Activated CD4-positive, alpha-beta memory T cell treated with anti-CD3 and anti-CD28 coated beads, Interleukin-2, amount 10 ng/mL, durations not matched to agents 7 days and 5 days (primary cell): ENCODE measurements around the gene SLC35D2. TPM values are rescaled to one million over a fixed set of nuclear protein-coding genes. Genes with fewer than 3 reads are reported as not detected.
"Not testable (repeated sequence)": the region's sequence is repeated elsewhere in the genome, so short reads cannot be mapped to it uniquely, and the experiment has no call there.

Source experiments
- CTCF ChIA-PET: fragments of 350-600 bp; sonication (Branson Sonifier 250); formaldehyde crosslinking; loops from one replicate; lab custom pipeline; 2021; ENCODE audit warnings: antibody characterized with exemption, inconsistent platforms; lab: Charles Lee
- POLR2A ChIA-PET: fragments of 350-600 bp; sonication (Branson Sonifier 250); formaldehyde crosslinking; loops from one replicate; lab custom pipeline; 2021; ENCODE audit warnings: antibody characterized with exemption; lab: Charles Lee
- DNase-seq: peaks from one replicate; pipeline ENCODE4 v3.0.0-alpha.2; 2020
- H3K27ac Mint-ChIP-seq: one replicate; pipeline ENCODE4 v1.8.0; 2021; ENCODE audit warnings: mild to moderate bottlenecking, mixed read lengths
- H3K27me3 Mint-ChIP-seq: one replicate; pipeline ENCODE4 v1.8.0; 2021; ENCODE audit warnings: mixed read lengths
- H3K36me3 Mint-ChIP-seq: one replicate; pipeline ENCODE4 v1.8.0; 2021; ENCODE audit warnings: low read depth, mixed read lengths
- H3K4me1 Mint-ChIP-seq: one replicate; pipeline ENCODE4 v1.8.0; 2021; ENCODE audit warnings: mixed read lengths
- H3K4me3 Mint-ChIP-seq: one replicate; pipeline ENCODE4 v1.8.0; 2021; ENCODE audit warnings: mild to moderate bottlenecking, mixed read lengths
- H3K9me3 Mint-ChIP-seq: one replicate; pipeline ENCODE4 v1.8.0; 2021; ENCODE audit warnings: mixed read lengths
- total RNA-seq, 2 experiments: library from RNA; stranded (reverse); gene quantifications; one replicate each; pipeline ENCODE4 v1.2.3, GENCODE V29; 2021

Gene SLC35D2
- total RNA-seq, 2 experiments from 2014 or later = 14.7 to 15.1 TPM

DNA sequence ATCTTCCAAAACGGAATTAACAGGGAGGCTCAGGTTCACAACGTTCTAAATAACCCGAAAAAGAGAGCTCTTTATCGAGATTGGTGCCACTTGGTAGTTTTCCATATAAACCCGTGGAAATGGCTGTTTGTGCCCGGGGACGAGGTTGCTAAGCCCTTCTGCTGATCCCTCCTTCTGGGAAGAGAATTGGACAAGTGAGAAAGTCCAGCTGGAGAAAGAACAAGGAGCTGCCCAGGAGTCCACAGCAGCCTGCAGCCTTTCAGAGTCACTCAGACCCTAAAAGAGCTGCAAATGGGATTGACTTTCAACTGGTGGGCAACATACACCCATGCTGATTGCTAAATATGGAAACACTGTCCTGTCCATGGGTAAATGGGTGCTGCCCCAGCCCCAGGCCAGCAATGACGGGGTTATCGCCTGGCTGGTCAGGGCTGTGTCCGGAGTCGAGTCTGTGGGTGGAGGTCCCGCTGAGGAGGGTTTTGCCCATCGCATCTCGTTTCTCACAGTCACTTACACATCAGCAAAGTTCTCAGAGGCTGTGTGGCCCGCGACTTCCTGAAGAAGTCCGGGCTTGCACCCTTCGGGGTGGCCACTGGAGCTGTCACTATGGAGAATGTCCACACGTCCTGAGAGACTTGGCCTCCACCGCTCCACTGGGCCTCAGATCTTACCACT is 40.8 kb downstream of the SLC35D2 start:
- no peaks in the 10 kb centered on the region for H3K9me3 Mint-ChIP-seq
- DNase-seq = no peak
- ChIA-PET CTCF (interaction anchor here (1.3 kb wide), 1 partner anchor 26 kb away, joined by 4 read pairs; no protein-coding TSS in a partner anchor), POLR2A (no interaction called here)
- H3K36me3 Mint-ChIP-seq = no peaks in the 10 kb centered on the region
- no peaks in the 10 kb centered on the region for H3K27me3 Mint-ChIP-seq
- no peak overlapping the region for H3K4me3 Mint-ChIP-seq
- peaks cover 5% of the 10 kb centered on the region for H3K4me1 Mint-ChIP-seq
- no peak overlapping the region for H3K27ac Mint-ChIP-seq

DNA sequence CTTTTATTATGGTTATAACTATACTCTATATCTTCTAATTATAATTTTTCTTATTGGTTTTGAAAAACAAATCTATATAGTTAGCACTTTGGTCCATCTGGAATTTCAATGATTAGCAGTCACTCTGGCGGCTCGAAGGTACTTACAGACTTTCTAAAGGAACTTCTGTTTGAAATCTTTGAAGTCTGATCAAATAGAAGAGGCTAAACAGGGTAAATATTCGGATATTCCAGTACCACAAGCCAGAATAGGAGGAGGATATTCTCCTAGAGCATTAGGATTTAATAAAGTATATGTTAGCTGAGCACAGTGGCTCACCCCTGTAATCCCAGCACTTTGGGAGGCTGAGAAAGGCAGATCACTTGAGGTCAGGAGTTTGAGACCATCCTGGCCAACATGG is 42.8 kb downstream of the SLC35D2 start:
- Mint-ChIP-seq H3K27me3 (no peaks in the 10 kb centered on the region), H3K4me3 (no peak overlapping the region), H3K4me1 (peaks cover 5% of the 10 kb centered on the region), H3K36me3 (no peaks in the 10 kb centered on the region), H3K9me3 (no peaks in the 10 kb centered on the region), H3K27ac (no peak overlapping the region)
- ChIA-PET POLR2A (no interaction called here), CTCF (no interaction called here)
- no peak for DNase-seq

DNA sequence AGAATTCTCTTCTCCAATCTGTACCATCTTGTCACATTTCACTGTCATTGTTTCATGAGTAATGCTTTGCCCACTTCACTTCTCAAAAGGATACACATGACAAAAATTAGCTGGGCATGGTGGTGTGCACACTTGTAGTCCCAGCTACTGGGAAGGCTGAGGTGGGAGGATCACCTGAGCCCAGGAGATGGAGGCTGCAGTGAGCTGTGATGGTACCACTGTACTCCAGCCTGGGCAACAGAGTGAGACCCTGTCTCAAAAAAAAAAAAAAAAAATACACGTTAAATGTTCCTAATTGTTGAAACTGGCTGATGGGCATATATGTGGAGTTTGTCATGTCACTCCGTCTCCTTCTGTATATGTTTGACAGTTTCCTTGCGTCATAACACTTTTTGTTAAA is 45.2 kb downstream of the SLC35D2 start:
- Mint-ChIP-seq H3K9me3 (no peaks in the 10 kb centered on the region), H3K27me3 (no peaks in the 10 kb centered on the region), H3K36me3 (no peaks in the 10 kb centered on the region), H3K27ac (no peak overlapping the region), H3K4me3 (no peak overlapping the region), H3K4me1 (peaks cover 5% of the 10 kb centered on the region)
- POLR2A ChIA-PET = no interaction called here
- no peak for DNase-seq
- CTCF ChIA-PET = no interaction called here

DNA sequence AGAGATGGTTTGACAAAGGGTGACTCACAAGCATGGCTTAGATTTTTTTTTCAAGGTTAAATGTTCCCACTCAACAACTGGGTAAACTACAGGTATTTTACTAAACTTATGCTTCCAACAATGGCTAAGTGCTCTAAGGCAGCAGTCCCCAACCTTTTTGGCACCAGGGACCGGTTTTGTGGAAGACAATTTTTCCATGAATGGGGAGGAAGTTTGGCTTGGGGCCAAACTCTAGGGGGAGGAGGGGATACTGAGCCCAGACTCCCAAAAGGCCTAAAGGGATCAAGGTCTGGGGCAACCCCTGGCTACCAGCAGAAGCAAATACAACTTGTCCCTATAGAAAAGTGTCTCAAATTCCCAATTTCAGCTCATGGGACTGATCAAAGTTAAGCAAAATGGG is 49.6 kb downstream of the SLC35D2 start:
- Mint-ChIP-seq H3K4me3 (no peak overlapping the region), H3K4me1 (no peaks in the 10 kb centered on the region), H3K9me3 (no peaks in the 10 kb centered on the region), H3K36me3 (no peaks in the 10 kb centered on the region), H3K27me3 (no peaks in the 10 kb centered on the region), H3K27ac (no peak overlapping the region)
- POLR2A ChIA-PET = no interaction called here
- DNase-seq = no peak
- CTCF ChIA-PET = no interaction called here

DNA sequence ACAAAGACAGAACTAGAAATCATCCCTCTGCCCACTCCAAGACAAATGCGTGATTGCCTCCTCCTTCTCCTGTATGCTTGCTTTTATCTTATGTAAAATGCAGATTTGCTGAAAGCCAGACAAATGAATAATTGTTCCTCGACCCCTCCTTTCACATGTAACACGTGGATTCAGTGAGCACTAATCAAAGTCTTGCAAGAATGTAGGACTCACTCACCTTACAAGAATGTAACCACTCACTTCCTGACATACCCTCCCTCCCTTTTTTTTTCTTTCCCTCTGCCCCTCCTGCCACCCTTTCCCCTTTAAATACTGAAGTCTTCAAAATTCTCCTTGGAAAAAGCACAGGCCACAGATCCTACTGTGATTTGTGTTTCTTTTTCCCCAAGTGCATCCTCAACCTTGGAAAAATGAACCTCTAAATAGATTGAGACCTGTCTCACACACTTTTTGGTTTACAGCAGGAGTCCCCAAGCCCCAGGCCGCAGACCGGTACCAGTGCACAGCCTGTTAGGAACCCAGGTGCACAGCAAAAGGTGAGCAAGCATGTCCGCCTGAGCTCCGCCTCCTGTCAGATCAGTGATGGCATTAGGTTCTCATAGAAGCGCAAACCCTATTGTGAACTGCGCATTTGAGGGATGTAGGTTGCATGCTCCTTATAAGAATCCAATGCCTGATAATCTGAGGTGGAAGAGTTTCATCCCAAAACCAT is 52.1 kb downstream of the SLC35D2 start:
- no peaks in the 10 kb centered on the region for H3K36me3 Mint-ChIP-seq
- ChIA-PET POLR2A (no interaction called here), CTCF (no interaction called here)

DNA sequence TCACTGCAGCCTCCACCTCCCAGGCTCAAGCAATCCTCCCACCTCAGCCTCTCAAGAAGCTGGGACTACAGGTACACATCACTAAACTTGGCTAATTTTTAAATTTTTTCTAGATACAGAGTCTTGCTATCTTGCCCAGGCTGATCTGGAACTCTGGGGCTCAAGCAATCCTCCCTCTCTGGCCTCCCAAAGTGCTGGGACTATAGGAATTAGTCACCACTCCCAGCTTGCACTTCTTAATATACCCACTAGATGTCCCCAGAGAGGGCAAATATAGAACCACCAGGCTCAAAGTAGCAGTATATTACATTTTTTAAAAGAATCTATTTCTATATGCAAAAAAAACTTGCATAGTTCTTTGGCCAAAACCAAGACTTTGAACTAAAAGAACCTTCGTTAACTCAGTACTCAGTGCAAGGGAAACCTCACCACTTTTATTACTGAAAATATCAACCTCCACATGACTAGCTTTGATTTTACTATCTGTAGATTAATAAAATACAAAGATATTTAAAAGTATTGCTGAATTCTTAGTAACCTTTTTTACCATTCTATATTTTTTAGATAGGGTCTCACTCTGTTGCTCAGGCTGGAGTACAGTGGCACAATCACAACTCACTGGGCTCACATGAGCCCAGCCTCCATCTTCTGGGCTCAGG is 55.7 kb downstream of the SLC35D2 start:
- no peak overlapping the region for H3K27ac Mint-ChIP-seq
- POLR2A ChIA-PET = interaction anchor here (0.6 to 1.0 kb wide), 2 partner anchors 91 to 623 kb away, joined by 3 read pairs; no protein-coding TSS in a partner anchor
- no peak overlapping the region for H3K4me3 Mint-ChIP-seq

More for the DNA sequence above, 52.1 kb downstream of the SLC35D2 start:
- no peaks in the 10 kb centered on the region for H3K27me3 Mint-ChIP-seq
- DNase-seq = no peak
- no peak overlapping the region for H3K27ac Mint-ChIP-seq
- H3K4me3 Mint-ChIP-seq = no peak overlapping the region
- H3K9me3 Mint-ChIP-seq = no peaks in the 10 kb centered on the region
- H3K4me1 Mint-ChIP-seq = no peaks in the 10 kb centered on the region

DNA sequence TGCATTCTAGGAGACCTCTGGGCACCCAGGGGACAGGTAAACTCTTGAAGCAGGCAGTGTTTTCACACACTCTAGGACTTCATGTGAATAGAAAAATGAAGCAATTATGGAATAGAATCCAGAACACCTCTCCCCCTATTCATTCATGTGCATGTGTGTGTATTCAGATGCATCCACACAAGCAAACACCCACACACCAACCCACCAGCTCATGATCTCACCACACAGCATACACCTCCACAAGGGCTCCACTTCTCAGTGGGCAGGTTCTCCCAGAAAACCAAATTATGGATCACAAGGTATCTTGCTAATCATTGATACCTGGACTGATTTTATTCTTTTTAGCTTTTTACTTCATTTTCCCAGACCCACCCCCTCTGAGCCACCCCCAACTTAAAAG is 60.3 kb downstream of the SLC35D2 start:
- ChIA-PET CTCF (interaction anchor here (1.0 kb wide), 1 partner anchor 343 kb away, joined by 4 read pairs; no protein-coding TSS in a partner anchor), POLR2A (no interaction called here)
- no peaks in the 10 kb centered on the region for H3K36me3 Mint-ChIP-seq
- no peak overlapping the region for H3K4me3 Mint-ChIP-seq
- H3K27me3 Mint-ChIP-seq = no peaks in the 10 kb centered on the region
- H3K27ac Mint-ChIP-seq = no peak overlapping the region
- DNase-seq = no peak
- no peaks in the 10 kb centered on the region for H3K4me1 Mint-ChIP-seq
- no peaks in the 10 kb centered on the region for H3K9me3 Mint-ChIP-seq

More for the DNA sequence above, 55.7 kb downstream of the SLC35D2 start:
- CTCF ChIA-PET = interaction anchor here (0.6 to 3.9 kb wide), 16 partner anchors 8 to 339 kb away, joined by 3 to 20 read pairs (median 4); partner anchors contain the start of gene PRXL2C
- H3K27me3 Mint-ChIP-seq = no peaks in the 10 kb centered on the region
- H3K36me3 Mint-ChIP-seq = no peaks in the 10 kb centered on the region
- no peaks in the 10 kb centered on the region for H3K9me3 Mint-ChIP-seq
- no peaks in the 10 kb centered on the region for H3K4me1 Mint-ChIP-seq
- peak; percentile 31 for DNase-seq

DNA sequence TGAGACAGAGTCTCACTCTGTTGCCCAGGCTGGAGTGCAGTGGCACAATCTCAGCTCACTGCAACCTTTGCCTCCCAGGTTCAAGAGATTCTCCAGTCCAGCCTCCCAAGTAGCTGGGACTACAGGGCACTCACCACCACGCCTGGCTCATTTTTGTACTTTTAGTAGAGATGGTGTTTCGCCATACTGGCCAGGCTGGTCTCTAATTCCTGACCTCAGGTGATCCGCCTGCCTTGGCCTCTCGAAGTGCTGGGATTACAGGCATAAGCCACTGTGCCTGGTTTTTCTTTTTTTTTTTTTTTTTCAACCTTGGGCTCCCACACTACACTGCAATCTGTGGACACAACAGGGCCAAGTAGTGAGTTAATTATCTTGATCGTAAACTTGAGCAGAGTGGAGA is 60.8 kb downstream of the SLC35D2 start:
- DNase-seq, H3K36me3 Mint-ChIP-seq, H3K9me3 Mint-ChIP-seq, H3K27ac Mint-ChIP-seq, H3K4me3 Mint-ChIP-seq, POLR2A ChIA-PET, H3K27me3 Mint-ChIP-seq, H3K4me1 Mint-ChIP-seq: not testable (repeated sequence)
- CTCF ChIA-PET = interaction anchor here (1.0 kb wide), 1 partner anchor 344 kb away, joined by 4 read pairs; no protein-coding TSS in a partner anchor

DNA sequence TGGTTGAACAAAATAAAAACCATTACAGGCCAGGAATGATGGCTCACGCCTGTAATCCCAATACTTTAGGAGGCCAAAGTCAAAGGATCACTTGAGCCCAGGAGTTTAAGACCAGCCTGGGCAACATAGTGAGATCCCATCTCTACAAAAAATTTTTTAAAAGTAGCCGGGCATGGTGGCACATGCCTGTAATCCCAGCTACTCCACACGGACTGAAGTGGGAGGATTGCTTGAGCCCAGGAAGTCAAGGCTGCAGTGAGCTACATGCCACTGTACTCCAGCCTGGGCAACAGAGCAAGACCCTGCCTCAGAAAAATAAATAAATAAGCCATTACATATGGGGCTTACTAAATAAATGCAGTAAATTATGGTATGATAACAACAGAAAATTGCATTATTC is 61.3 kb downstream of the SLC35D2 start:
- H3K4me3 Mint-ChIP-seq, H3K36me3 Mint-ChIP-seq, H3K4me1 Mint-ChIP-seq, H3K27ac Mint-ChIP-seq, DNase-seq, POLR2A ChIA-PET, H3K27me3 Mint-ChIP-seq, H3K9me3 Mint-ChIP-seq: not testable (repeated sequence)
- CTCF ChIA-PET = interaction anchor here (1.0 kb wide), 1 partner anchor 344 kb away, joined by 4 read pairs; no protein-coding TSS in a partner anchor

DNA sequence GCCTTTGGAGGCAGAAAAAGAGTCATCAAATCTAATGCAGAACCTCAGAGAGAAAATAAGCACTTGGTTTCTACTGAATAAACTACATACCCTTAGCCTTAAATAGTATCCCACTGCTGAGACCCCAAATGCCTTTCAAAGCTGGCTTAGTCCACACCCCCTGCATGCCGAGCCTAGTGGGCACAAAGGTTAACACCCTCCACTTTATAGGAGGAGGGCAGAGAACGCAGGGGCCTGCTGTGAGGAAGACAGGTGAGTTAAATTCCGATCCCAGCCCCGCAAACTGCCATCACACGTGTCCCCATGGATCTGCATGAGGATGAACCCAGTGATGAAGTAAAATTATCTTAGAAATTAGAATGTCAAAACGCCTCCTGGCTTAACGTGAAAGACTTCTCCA is 62.0 kb downstream of the SLC35D2 start:
- Mint-ChIP-seq H3K27ac (no peak overlapping the region), H3K4me1 (no peaks in the 10 kb centered on the region), H3K4me3 (no peak overlapping the region), H3K9me3 (no peaks in the 10 kb centered on the region), H3K36me3 (no peaks in the 10 kb centered on the region), H3K27me3 (peaks cover 2% of the 10 kb centered on the region)
- POLR2A ChIA-PET = no interaction called here
- no peak for DNase-seq
- CTCF ChIA-PET = interaction anchor here (2.3 kb wide), 1 partner anchor 89 kb away, joined by 8 read pairs; no protein-coding TSS in a partner anchor

DNA sequence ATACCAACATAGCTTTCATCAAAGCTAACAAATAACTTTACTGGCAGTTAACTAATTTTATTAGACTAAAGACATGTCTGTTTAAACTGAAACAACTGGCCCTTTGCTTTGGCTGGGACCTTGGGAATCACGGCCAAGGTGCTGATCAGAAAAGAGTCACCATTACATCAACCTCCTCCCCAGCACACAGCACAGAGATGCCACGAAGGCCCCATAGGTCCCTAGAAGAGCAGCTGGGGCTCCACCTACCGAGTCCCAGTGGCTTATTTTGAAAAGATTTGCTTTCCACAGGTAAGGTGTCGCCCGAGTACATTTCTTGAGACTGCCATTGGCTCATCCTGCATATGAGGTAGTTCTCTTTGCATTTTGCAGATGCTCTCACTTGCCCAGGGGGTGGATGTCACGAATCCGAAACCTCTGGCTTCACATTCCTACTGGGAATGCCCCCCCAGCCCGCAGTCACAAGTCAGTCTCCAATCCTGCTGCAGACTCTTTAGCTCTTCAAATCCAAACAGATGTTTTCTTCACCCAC is 62.7 kb downstream of the SLC35D2 start:
- Mint-ChIP-seq H3K27me3 (peaks cover 2% of the 10 kb centered on the region), H3K9me3 (no peaks in the 10 kb centered on the region), H3K36me3 (no peaks in the 10 kb centered on the region), H3K27ac (no peak overlapping the region), H3K4me3 (no peak overlapping the region), H3K4me1 (no peaks in the 10 kb centered on the region)
- DNase-seq = no peak
- ChIA-PET CTCF (interaction anchor here (2.3 kb wide), 1 partner anchor 89 kb away, joined by 8 read pairs; no protein-coding TSS in a partner anchor), POLR2A (no interaction called here)

DNA sequence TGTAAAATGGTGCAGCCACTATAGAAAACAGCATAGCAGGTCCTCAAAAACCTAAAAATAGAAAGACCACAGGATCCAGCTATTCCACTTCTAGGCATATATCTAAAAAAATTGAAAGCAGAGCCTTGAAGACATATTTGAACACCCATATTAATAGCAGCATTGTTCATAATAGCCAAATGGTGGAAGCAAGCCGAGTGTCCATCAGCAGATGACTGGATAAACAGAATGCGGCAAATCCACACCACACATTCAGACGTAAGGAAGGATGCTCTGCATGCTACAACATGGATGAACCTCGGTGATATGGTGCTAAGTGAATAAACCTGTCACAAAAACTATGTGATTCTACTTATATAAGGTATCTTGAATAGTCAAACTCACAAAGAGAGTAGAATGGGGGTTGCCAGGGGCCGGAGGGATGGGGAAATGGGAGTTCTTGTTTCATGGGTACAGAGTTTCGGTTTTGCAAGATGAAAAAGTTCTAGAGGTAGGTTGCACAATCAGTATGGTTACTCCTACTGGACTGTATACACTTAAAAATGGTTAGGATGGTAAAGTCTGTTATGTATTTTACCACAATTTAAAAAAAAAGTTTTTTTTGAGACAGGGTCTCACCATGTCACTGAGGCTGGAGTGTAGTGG is 64.5 kb downstream of the SLC35D2 start:
- no peak overlapping the region for H3K27ac Mint-ChIP-seq
- CTCF ChIA-PET = no interaction called here
- H3K4me1 Mint-ChIP-seq = no peaks in the 10 kb centered on the region
- H3K27me3 Mint-ChIP-seq = peaks cover 2% of the 10 kb centered on the region
- no peak overlapping the region for H3K4me3 Mint-ChIP-seq
- H3K9me3 Mint-ChIP-seq = no peaks in the 10 kb centered on the region
- no peaks in the 10 kb centered on the region for H3K36me3 Mint-ChIP-seq
- no peak for DNase-seq
- POLR2A ChIA-PET = no interaction called here
